PFSK-1 (cell line): ENCODE measurements around the gene SCARF1.

Experiments used
- SIN3A ChIP-seq: IDR thresholded peaks from 2 replicates; pipeline ENCODE4 v1.6.1; 2012; ENCODE audit warnings: mild to moderate bottlenecking, low read length, moderate library complexity, borderline replicate concordance; ENCODE audit not compliant: insufficient read depth
- TAF1 ChIP-seq: IDR thresholded peaks from 2 replicates; pipeline ENCODE4 v1.6.1; 2012; ENCODE audit warnings: low read length, control low read depth, borderline replicate concordance; ENCODE audit not compliant: insufficient read depth

DNA sequence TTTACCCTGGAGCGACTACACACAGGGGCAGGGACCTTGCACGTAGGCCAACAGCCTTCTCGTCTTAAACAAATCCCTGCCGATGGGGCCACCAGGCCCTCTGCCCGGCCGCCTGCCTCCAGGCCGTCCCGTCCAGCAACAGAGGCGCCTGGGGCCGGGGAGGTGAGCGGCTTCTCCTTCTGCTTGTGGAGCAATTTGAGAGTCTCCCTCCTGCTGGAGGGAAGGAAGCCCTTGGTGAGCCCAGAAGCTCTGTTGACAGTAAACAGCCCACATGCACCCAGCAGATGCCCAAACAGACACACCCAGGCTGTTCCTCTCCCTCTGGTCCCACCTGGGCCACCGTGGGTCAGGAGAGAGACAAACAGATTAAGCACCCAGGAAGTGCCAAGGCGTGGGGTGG, 25.0 kb downstream of the SCARF1 start:
- TF ChIP-seq SIN3A (no peak), TAF1 (no peak)
